HCT116 (cell line): ENCODE measurements around the gene FLT4. TPM values are rescaled to one million over a fixed set of nuclear protein-coding genes. Genes with fewer than 3 reads are reported as not detected.

Experiments used
- ATAC-seq: fragments of 200-7000 bp; cut with Tn5 transposase; 2 replicates; pipeline ENCODE4 v1.9.1; 2020; ENCODE audit warnings: mild to moderate bottlenecking, moderate library complexity
- BruUV-seq: library from RNA; stranded (reverse); fragments of 400-500 nt; replicated peaks from 2 replicates; lab custom pipeline; 2021; lab: Mats Ljungman, UMichigan
- CTCF ChIA-PET: fragments of 300-600 bp; sonication (Branson Sonifier 250); formaldehyde crosslinking; loops from one replicate; lab custom pipeline; 2021; ENCODE audit warnings: antibody characterized with exemption; lab: Charles Lee
- POLR2A ChIA-PET: fragments of 300-600, 350-600 bp; sonication (Branson Sonifier 250); formaldehyde crosslinking; loops from one replicate; lab custom pipeline; 2021; ENCODE audit warnings: antibody characterized with exemption; lab: Charles Lee
- RAD21 ChIA-PET, 2 experiments: fragments of 300-600 bp; sonication (Branson Sonifier 250); formaldehyde crosslinking; loops; one replicate each; lab custom pipeline; 2023; ENCODE audit warnings: low total read pairs in 2 of 2; ENCODE audit not compliant: uncharacterized antibody in 2 of 2, unreplicated experiment in 2 of 2, low non-redundant PET in 1 of 2; lab: Charles Lee
- DNase-seq: peaks from one replicate; pipeline ENCODE4 v3.0.0-alpha.2; 2010; ENCODE audit warnings: low read depth, low spot score
- H2AFZ ChIP-seq: fragments of 200-600 bp; shearing (Covaris generic), sonication (generic); 2 replicates; pipeline ENCODE4 v1.6.1; 2017; ENCODE audit warnings: low read depth, mixed run types, mixed read lengths, antibody characterized with exemption, low read length; ENCODE audit not compliant: poor library complexity, severe bottlenecking
- H3K27ac ChIP-seq: 2 replicates; pipeline ENCODE4 v1.5.1; 2012; ENCODE audit warnings: low read depth, low read length
- H3K27me3 ChIP-seq: fragments of 200-600 bp; sonication (generic); 2 replicates; pipeline ENCODE4 v1.6.1; 2016; ENCODE audit warnings: mixed run types, low read length, mixed read lengths; ENCODE audit not compliant: insufficient read depth
- H3K36me3 ChIP-seq, 2 experiments: fragments of 200-500 bp in 1 of 2; fragments of 200-600 bp in 1 of 2; sonication (Bioruptor generic) in 1 of 2; sonication (generic) in 1 of 2; 2 replicates each; pipeline versions ENCODE4 v1.5.1 to v1.6.1; 2014 to 2016; ENCODE audit warnings: low read length in 2 of 2, inconsistent platforms in 1 of 2, mixed read lengths in 1 of 2, mixed run types in 1 of 2; ENCODE audit not compliant: insufficient read depth in 2 of 2, control insufficient read depth in 1 of 2
- H3K4me1 ChIP-seq, 2 experiments: fragments of 200-600 bp in 1 of 2; sonication (generic) in 1 of 2; 2 replicates each; pipeline versions ENCODE4 v1.5.1 to v1.6.1; 2012 to 2017; ENCODE audit warnings: low read length in 2 of 2, inconsistent platforms in 1 of 2, mild to moderate bottlenecking in 1 of 2, mixed read lengths in 1 of 2, mixed run types in 1 of 2, moderate library complexity in 1 of 2; ENCODE audit not compliant: insufficient read depth in 2 of 2, control insufficient read depth in 1 of 2
- H3K4me2 ChIP-seq: fragments of 200-600 bp; sonication (generic); 2 replicates; pipeline ENCODE4 v1.6.1; 2017; ENCODE audit warnings: mixed run types, low read length, mixed read lengths
- H3K4me3 ChIP-seq, 2 experiments: fragments of 200-600 bp in 1 of 2; sonication (generic) in 1 of 2; replicated peaks in 1 of 2; 2 replicates each; pipeline ENCODE4 v1.5.1; 2011 to 2016; ENCODE audit warnings: low read length in 2 of 2, control low read depth in 1 of 2, low read depth in 1 of 2, mild to moderate bottlenecking in 1 of 2, mixed read lengths in 1 of 2, mixed run types in 1 of 2
- H3K79me2 ChIP-seq: fragments of 200-600 bp; sonication (generic); 2 replicates; pipeline ENCODE4 v1.6.1; 2017; ENCODE audit warnings: mild to moderate bottlenecking, mixed run types, low read length, moderate library complexity, mixed read lengths; ENCODE audit not compliant: insufficient read depth
- H3K9ac ChIP-seq: fragments of 200-600 bp; sonication (generic); 2 replicates; pipeline ENCODE4 v1.6.1; 2016; ENCODE audit warnings: low read length, mixed read lengths
- H3K9me2 ChIP-seq: fragments of 200-600 bp; sonication (generic), shearing (Covaris generic); 2 replicates; pipeline ENCODE4 v1.6.1; 2017; ENCODE audit warnings: mixed run types, mild to moderate bottlenecking, moderate library complexity; ENCODE audit not compliant: insufficient read depth
- H3K9me3 ChIP-seq, 2 experiments: fragments of 200-500 bp in 1 of 2; fragments of 200-600 bp in 1 of 2; sonication (Bioruptor generic) in 1 of 2; sonication (generic) in 1 of 2; 2 replicates each; pipeline ENCODE4 v1.6.1; 2014 to 2017; ENCODE audit warnings: low read length in 2 of 2, mixed read lengths in 2 of 2, inconsistent platforms in 1 of 2, low read depth in 1 of 2, mild to moderate bottlenecking in 1 of 2, mixed run types in 1 of 2, moderate library complexity in 1 of 2; ENCODE audit not compliant: control insufficient read depth in 1 of 2, insufficient read depth in 1 of 2
- H4K20me1 ChIP-seq: fragments of 200-600 bp; sonication (generic), shearing (Covaris generic); 2 replicates; pipeline ENCODE4 v1.6.1; 2017; ENCODE audit warnings: mixed run types, mild to moderate bottlenecking, moderate library complexity; ENCODE audit not compliant: insufficient read depth
- ATF3 ChIP-seq: IDR thresholded peaks from 2 replicates; pipeline ENCODE4 v1.6.1; 2012
- EGR1 ChIP-seq: IDR thresholded peaks from 2 replicates; pipeline ENCODE4 v1.6.1; 2012; ENCODE audit warnings: low read depth
- EZH2 ChIP-seq: fragments of 200-600 bp; sonication (generic); IDR thresholded peaks from 2 replicates; pipeline ENCODE4 v1.6.1; 2017; ENCODE audit warnings: antibody characterized with exemption, mixed run types
- POLR2A ChIP-seq: IDR thresholded peaks from 2 replicates; pipeline ENCODE4 v1.7.0; 2011; ENCODE audit warnings: borderline replicate concordance; ENCODE audit not compliant: insufficient read depth, insufficient read length; ENCODE audit errors: extremely low read depth
- POLR2AphosphoS5 ChIP-seq: IDR thresholded peaks from 2 replicates; pipeline ENCODE4 v1.6.1; 2011; ENCODE audit warnings: mild to moderate bottlenecking, low read depth, low read length, moderate library complexity
- SIN3A ChIP-seq: IDR thresholded peaks from 2 replicates; pipeline ENCODE4 v1.6.1; 2012; ENCODE audit warnings: low read depth
- SRF ChIP-seq: IDR thresholded peaks from 2 replicates; pipeline ENCODE4 v1.6.1; 2012; ENCODE audit warnings: low read depth
- YY1 ChIP-seq: IDR thresholded peaks from 2 replicates; pipeline ENCODE4 v1.6.1; 2011; ENCODE audit warnings: low read length, low read depth, moderate library complexity, mild to moderate bottlenecking; ENCODE audit not compliant: insufficient replicate concordance; ENCODE audit errors: extremely low read depth
- ZFX ChIP-seq: fragments of 450-650 bp; IDR thresholded peaks from 2 replicates; pipeline ENCODE4 v1.6.1; 2017
- ZNF274 ChIP-seq: fragments of 200-500 bp; sonication (Bioruptor generic); IDR thresholded peaks from 2 replicates; pipeline ENCODE4 v1.6.1; 2014; ENCODE audit warnings: mild to moderate bottlenecking, low read depth, low read length, inconsistent platforms
- intact Hi-C: fragments of 100-400 bp; cut with micrococcal nuclease; formaldehyde crosslinking; loops from 2 replicates; pipeline ENCODE4 v1.10.0; 2022
- total RNA-seq: library from RNA; stranded (reverse); gene quantifications from one replicate; pipeline ENCODE4 v1.2.1, GENCODE V29; 2021; ENCODE audit not compliant: unreplicated experiment
- TF ChIP-seq, protein P1 (sequence below): IDR thresholded peaks from 2 replicates; pipeline ENCODE4 v1.6.1; 2011; ENCODE audit warnings: mild to moderate bottlenecking, low read length, moderate library complexity; ENCODE audit not compliant: insufficient replicate concordance; ENCODE audit errors: extremely low read depth

FLT4 gene
- total RNA-seq, 1 experiment from 2014 or later: 0.17 TPM

DNA sequence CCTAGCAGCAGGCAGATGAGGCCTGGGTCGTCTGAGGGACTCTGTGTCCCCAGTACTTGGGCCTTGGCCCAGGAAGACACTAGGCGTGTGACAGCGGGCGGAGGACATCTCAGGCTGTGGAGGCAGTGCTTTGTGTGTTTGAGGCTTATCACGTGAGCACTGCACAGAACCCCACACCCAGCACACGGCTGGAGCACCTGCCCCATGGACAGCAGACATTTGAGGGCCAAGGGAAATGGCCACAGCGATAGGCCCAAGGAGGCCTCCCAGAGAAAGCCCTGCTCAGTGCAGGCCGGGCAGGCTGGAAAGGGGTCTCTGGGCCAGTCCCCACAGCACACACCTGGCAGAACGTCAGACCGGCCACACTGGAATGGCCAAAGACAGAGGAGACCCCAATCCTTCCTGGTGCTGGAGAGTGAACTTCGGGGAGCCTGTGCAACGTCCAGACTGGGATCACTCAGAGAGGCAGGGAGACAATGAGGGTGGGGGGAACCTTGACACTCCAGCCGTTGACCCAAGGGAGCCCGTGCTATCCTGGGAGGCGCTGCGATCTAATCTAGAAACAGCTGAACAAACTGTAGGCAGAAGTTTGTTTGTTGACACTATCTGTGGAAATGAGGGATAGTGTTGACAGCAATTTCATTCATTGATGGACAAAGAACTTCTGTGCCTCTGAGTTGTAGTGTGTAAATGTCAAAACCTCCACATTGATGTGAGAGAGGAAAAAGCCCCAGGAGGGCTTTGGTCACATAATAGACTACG, 19.6 kb upstream of the FLT4 start:
- POLR2A ChIA-PET: no interaction called here
- no TSS peak for BruUV-seq
- RAD21 ChIA-PET: no interaction called here

More for the DNA sequence above, 19.6 kb upstream of the FLT4 start:
- ATAC-seq (no peak), DNase-seq (no peak)
- Histone ChIP-seq H3K9me2 (no peaks in the 10 kb centered on the region), H3K79me2 (no peaks in the 10 kb centered on the region), H3K27ac (no peak overlapping the region), H3K9ac (no peak overlapping the region), H4K20me1 (no peaks in the 10 kb centered on the region; the same call in 1 of the 2 replicates), H3K4me3 (no peak overlapping the region), H3K4me2 (no peak overlapping the region), H3K4me1 (peaks cover 0 to 3% of the 10 kb centered on the region in 2 experiments; a peak in 2 of 4 replicates), H3K27me3 (no peaks in the 10 kb centered on the region), H2AFZ (no peak overlapping the region), H3K36me3 (no peaks in the 10 kb centered on the region), H3K9me3 (no peaks in the 10 kb centered on the region)
- intact Hi-C loops: no loop called here
- TF ChIP-seq ZNF274 (no peak), ZFX (no peak), YY1 (no peak), POLR2AphosphoS5 (no peak), ATF3 (no peak), EZH2 (no peak), EGR1 (no peak), SIN3A (no peak), SRF (no peak), POLR2A (no peak)
- TF ChIP-seq, protein P1, sequence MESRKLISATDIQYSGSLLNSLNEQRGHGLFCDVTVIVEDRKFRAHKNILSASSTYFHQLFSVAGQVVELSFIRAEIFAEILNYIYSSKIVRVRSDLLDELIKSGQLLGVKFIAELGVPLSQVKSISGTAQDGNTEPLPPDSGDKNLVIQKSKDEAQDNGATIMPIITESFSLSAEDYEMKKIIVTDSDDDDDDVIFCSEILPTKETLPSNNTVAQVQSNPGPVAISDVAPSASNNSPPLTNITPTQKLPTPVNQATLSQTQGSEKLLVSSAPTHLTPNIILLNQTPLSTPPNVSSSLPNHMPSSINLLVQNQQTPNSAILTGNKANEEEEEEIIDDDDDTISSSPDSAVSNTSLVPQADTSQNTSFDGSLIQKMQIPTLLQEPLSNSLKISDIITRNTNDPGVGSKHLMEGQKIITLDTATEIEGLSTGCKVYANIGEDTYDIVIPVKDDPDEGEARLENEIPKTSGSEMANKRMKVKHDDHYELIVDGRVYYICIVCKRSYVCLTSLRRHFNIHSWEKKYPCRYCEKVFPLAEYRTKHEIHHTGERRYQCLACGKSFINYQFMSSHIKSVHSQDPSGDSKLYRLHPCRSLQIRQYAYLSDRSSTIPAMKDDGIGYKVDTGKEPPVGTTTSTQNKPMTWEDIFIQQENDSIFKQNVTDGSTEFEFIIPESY: no peak
- CTCF ChIA-PET: no interaction called here
